WERI-Rb-1 (cell line): ENCODE measurements around the gene NDUFAF2.
A peak's percentile ranks its signal among the peaks of the same experiment; 100 is the strongest.

Experiments
- DNase-seq: peaks from one replicate; pipeline ENCODE4 v3.0.0-alpha.2; 2020
- H3K27ac ChIP-seq: fragments of 250-450 bp; sonication (Bioruptor Pico); 2 replicates; pipeline ENCODE4 v1.5.1; 2020; ENCODE audit warnings: mild to moderate bottlenecking, moderate library complexity
- H3K27me3 ChIP-seq: fragments of 250-450 bp; sonication (Bioruptor Pico); 2 replicates; pipeline ENCODE4 v1.5.1; 2021; ENCODE audit warnings: mild to moderate bottlenecking, low read depth, moderate library complexity; ENCODE audit not compliant: insufficient read depth, severe bottlenecking
- H3K36me3 ChIP-seq: fragments of 250-450 bp; sonication (Bioruptor Pico); 2 replicates; pipeline ENCODE4 v1.5.1; 2020; ENCODE audit warnings: mild to moderate bottlenecking, moderate library complexity
- H3K4me3 ChIP-seq: 2 replicates; pipeline ENCODE4 v1.5.1; 2011; ENCODE audit warnings: low read depth, mild to moderate bottlenecking, control low read depth, low read length
- H3K9me3 ChIP-seq: fragments of 250-450 bp; sonication (Bioruptor Pico); 2 replicates; pipeline ENCODE4 v1.5.1; 2021; ENCODE audit warnings: mild to moderate bottlenecking, moderate library complexity; ENCODE audit not compliant: severe bottlenecking
- TF ChIP-seq, protein P1 (sequence below): IDR thresholded peaks from 2 replicates; pipeline ENCODE4 v1.5.1; 2011; ENCODE audit warnings: low read depth, mild to moderate bottlenecking, control low read depth, inconsistent platforms, low read length

Gene NDUFAF2

GRCh38 chr5:60958088-60958487 is 13.1 kb downstream of the NDUFAF2 start:
- TF ChIP-seq, protein P1, sequence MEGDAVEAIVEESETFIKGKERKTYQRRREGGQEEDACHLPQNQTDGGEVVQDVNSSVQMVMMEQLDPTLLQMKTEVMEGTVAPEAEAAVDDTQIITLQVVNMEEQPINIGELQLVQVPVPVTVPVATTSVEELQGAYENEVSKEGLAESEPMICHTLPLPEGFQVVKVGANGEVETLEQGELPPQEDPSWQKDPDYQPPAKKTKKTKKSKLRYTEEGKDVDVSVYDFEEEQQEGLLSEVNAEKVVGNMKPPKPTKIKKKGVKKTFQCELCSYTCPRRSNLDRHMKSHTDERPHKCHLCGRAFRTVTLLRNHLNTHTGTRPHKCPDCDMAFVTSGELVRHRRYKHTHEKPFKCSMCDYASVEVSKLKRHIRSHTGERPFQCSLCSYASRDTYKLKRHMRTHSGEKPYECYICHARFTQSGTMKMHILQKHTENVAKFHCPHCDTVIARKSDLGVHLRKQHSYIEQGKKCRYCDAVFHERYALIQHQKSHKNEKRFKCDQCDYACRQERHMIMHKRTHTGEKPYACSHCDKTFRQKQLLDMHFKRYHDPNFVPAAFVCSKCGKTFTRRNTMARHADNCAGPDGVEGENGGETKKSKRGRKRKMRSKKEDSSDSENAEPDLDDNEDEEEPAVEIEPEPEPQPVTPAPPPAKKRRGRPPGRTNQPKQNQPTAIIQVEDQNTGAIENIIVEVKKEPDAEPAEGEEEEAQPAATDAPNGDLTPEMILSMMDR = no peak
- Histone ChIP-seq H3K36me3 (no peaks in the 10 kb centered on the region), H3K4me3 (no peak overlapping the region), H3K27ac (no peak overlapping the region), H3K27me3 (no peaks in the 10 kb centered on the region), H3K9me3 (no peaks in the 10 kb centered on the region)
- DNase-seq = no peak

GRCh38 chr5:60958712-60959111 is 13.7 kb downstream of the NDUFAF2 start:
- Histone ChIP-seq H3K4me3 (no peak overlapping the region), H3K27ac (no peak overlapping the region), H3K27me3 (no peaks in the 10 kb centered on the region), H3K9me3 (no peaks in the 10 kb centered on the region), H3K36me3 (no peaks in the 10 kb centered on the region)
- no peak for DNase-seq
- TF ChIP-seq, protein P1 = no peak

DNA sequence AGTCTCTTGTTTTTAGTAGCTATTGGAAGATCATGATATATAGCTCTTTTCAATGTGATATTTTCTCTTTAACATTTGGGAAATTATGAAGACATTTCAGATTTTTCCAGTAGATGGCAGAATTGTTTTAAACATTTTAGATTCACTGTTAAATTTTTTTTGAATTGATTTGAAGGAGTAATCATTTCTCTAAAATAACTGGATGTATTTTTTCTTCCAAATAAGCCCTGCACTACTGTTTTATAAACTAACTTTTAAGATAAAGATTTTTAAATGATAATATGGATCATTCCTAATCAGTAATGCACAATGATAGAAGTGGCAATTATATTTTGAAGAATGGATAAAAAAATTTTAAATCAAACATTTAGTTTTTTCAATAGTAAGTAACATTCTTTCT is 14.2 kb downstream of the NDUFAF2 start:
- DNase-seq = no peak
- no peaks in the 10 kb centered on the region for H3K36me3 ChIP-seq
- H3K9me3 ChIP-seq = no peaks in the 10 kb centered on the region
- no peak overlapping the region for H3K27ac ChIP-seq
- TF ChIP-seq, protein P1 = no peak
- no peak overlapping the region for H3K4me3 ChIP-seq
- H3K27me3 ChIP-seq = no peaks in the 10 kb centered on the region

DNA sequence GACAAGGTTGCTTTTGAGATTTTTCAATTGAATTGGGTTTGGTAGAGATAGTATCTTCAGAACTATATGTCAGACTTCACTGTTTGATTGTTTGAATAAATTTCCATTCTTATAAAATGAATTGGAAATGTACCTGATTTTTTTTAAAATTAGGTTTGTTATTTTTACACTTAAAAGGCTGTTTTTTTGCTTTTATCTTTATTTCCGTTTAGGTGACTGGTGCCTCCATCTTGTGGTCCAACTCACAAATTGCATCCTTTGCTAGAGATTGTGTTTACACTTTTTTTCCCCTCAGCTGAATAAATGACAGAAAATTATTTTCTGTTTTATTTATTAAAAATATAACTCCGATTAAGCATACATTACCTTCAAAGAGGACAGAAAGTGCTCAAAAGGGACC is 15.6 kb downstream of the NDUFAF2 start:
- Histone ChIP-seq H3K36me3 (no peaks in the 10 kb centered on the region), H3K27ac (no peak overlapping the region), H3K27me3 (no peaks in the 10 kb centered on the region), H3K9me3 (no peaks in the 10 kb centered on the region), H3K4me3 (no peak overlapping the region)
- TF ChIP-seq, protein P1 = 0 out of 2 replicates have a peak, but pooled peaks have one; percentile 24
- DNase-seq = no peak

GRCh38 chr5:60961685-60962084 is 16.7 kb downstream of the NDUFAF2 start:
- H3K9me3 ChIP-seq = no peaks in the 10 kb centered on the region
- no peak for DNase-seq

GRCh38 chr5:60972231-60972630 is 27.2 kb downstream of the NDUFAF2 start:
- Histone ChIP-seq H3K36me3 (no peaks in the 10 kb centered on the region), H3K27me3 (no peaks in the 10 kb centered on the region), H3K9me3 (no peaks in the 10 kb centered on the region), H3K4me3 (no peak overlapping the region), H3K27ac (no peak overlapping the region)
- TF ChIP-seq, protein P1 = no peak
- no peak for DNase-seq

More at GRCh38 chr5:60961685-60962084, 16.7 kb downstream of the NDUFAF2 start:
- H3K27ac ChIP-seq = no peak overlapping the region
- TF ChIP-seq, protein P1 = no peak
- H3K27me3 ChIP-seq = no peaks in the 10 kb centered on the region
- no peaks in the 10 kb centered on the region for H3K36me3 ChIP-seq
- H3K4me3 ChIP-seq = no peak overlapping the region
